Heart left ventricle (tissue), 13 donors: Measurements from ENCODE around the gene ABCC5.

ENCODE experiments used
- CTCF ChIP-seq, 12 donors: fragments of 200-600 bp; sonication (generic) in 4 of 12; IDR thresholded peaks; one replicate each; pipeline versions ENCODE4 v1.5.0 to v1.8.0; 2018 to 2022; ENCODE audit warnings: antibody characterized with exemption in 12 of 12, mild to moderate bottlenecking in 5 of 12
- POLR2A ChIP-seq, 2 donors: fragments of 450-650 bp; IDR thresholded peaks; one replicate each; pipeline ENCODE4 v1.6.1; 2017; ENCODE audit warnings: antibody characterized with exemption in 2 of 2, mild to moderate bottlenecking in 2 of 2, moderate library complexity in 2 of 2
- donor health status: ischemic (EF 13 %, LVEDD 7.1; RV severe dilation, severe dysfunction).
- donor health status: DM: no; HTN: yes; CAD: no.
- donor health status: DM: no; HTN: no; CAD: no.
- donor health status: ischemic (EF 25% LVEDD 6.9; RV normal size, moderate dysfunction).
- donor health status: ischemic (EF 25% LVEDD 5.7; RV mildly dilated, moderate dysfunction).
- donor health status: ischemic (EF 35%, LVEDD 5.7; RV mildly dilated, moderate dysfunction).
- donor health status: nonischemic (EF 11% LVEDD 7.7; RV severe dilation, severe dysfunction).
- donor health status: DM: yes; HTN: yes; CAD: no.
- donor health status: PGD.
- donor health status: ischemic (EF 29% LVEDD 5.4; RV normal size, mild dysfunction).
- donor health status: nonischemic (EF 23%, LVEDD 6.1; RV moderate dilation, normal function).

GRCh38 chr3:183933160-183933559 is 84.5 kb downstream of the ABCC5 start:
- no peak for TF ChIP-seq CTCF (IDR thresholded peaks at IDR 0.05)
- TF ChIP-seq POLR2A (IDR thresholded peaks at IDR 0.05): no peak
